Astrocyte of the cerebellum (primary cell): ENCODE measurements around the gene KIRREL1.
A peak's percentile ranks its signal among the peaks of the same experiment; 100 is the strongest.

Experiments
- DNase-seq: peaks from one replicate; pipeline ENCODE4 v3.0.0-alpha.2; 2011; ENCODE audit warnings: low read depth
- H3K4me3 ChIP-seq: 2 replicates; pipeline ENCODE4 v1.5.1; 2011; ENCODE audit warnings: mild to moderate bottlenecking, low read depth, low read length, moderate library complexity
- CTCF ChIP-seq: IDR thresholded peaks from 2 replicates; pipeline ENCODE4 v1.5.1; 2012; ENCODE audit warnings: low read length, low read depth, moderate library complexity, mild to moderate bottlenecking; ENCODE audit errors: missing control alignments
- in situ Hi-C: cut with HindIII; loops from 2 replicates; pipeline ENCODE4 v1.10.0; 2017; ENCODE audit warnings: low sequenced_read_pairs

The KIRREL1 gene

GRCh38 chr1:158080066-158080465 lies 86.6 kb downstream of the KIRREL1 start:
- no peak for DNase-seq
- no peak for TF ChIP-seq CTCF
- in situ Hi-C loops, result no loop called here
- no peak overlapping the region for H3K4me3 ChIP-seq

- TF ChIP-seq CTCF, result no peak
- DNase-seq, result no peak
- in situ Hi-C loops, result no loop called here
- no peak overlapping the region for H3K4me3 ChIP-seq
These were observed 90.9 kb downstream of the KIRREL1 start for GRCh38 chr1:158084336-158084735.

- no peak for TF ChIP-seq CTCF
- DNase-seq, result no peak
- in situ Hi-C loops, result no loop called here
- H3K4me3 ChIP-seq, result no peak overlapping the region
These were observed 91.3 kb downstream of the KIRREL1 start for GRCh38 chr1:158084747-158085146.

- peak; percentile 99 for TF ChIP-seq CTCF
- in situ Hi-C loops, result no loop called here
- no peak overlapping the region for H3K4me3 ChIP-seq
- DNase-seq, result peak; percentile 52
These were observed 94.0 kb downstream of the KIRREL1 start for GRCh38 chr1:158087320-158087927.

- in situ Hi-C loops, result no loop called here
These were observed 96.0 kb downstream of the KIRREL1 start for GRCh38 chr1:158089476-158089875.

GRCh38 chr1:158089925-158090637 lies 96.6 kb downstream of the KIRREL1 start:
- in situ Hi-C loops, result no loop called here
- no peak overlapping the region for H3K4me3 ChIP-seq
- DNase-seq, result no peak
- no peak for TF ChIP-seq CTCF

More at GRCh38 chr1:158089476-158089875, 96.0 kb downstream of the KIRREL1 start:
- no peak for TF ChIP-seq CTCF
- no peak for DNase-seq
- no peak overlapping the region for H3K4me3 ChIP-seq
